Upper lobe of left lung (tissue), 6 donors: ENCODE measurements around the gene OPCML. TPM values are rescaled to one million over a fixed set of nuclear protein-coding genes. Genes with fewer than 3 reads are reported as not detected.

Experiments
- ATAC-seq, 2 donors: fragments of 200-7000 bp; cut with Tn5 transposase; one replicate each; pipeline ENCODE4 v1.9.1; 2022; ENCODE audit warnings: mild to moderate bottlenecking in 2 of 2, moderate library complexity in 2 of 2; ENCODE audit not compliant: low FRiP score in 2 of 2
- DNase-seq, 2 donors: peaks; one replicate each; pipeline ENCODE4 v3.0.0-alpha.2; 2019 to 2020
- H3K27ac ChIP-seq, 4 donors: fragments of 200-600 bp; sonication (generic); one replicate each; pipeline ENCODE4 v1.5.1; 2016 to 2019
- H3K27me3 ChIP-seq, 4 donors: fragments of 200-600 bp; sonication (generic); one replicate each; pipeline ENCODE4 v1.5.1; 2017 to 2019
- H3K36me3 ChIP-seq, 4 donors: fragments of 200-600 bp; sonication (generic); one replicate each; pipeline ENCODE4 v1.5.1; 2016 to 2019
- H3K4me1 ChIP-seq, 4 donors: fragments of 200-600 bp; sonication (generic); one replicate each; pipeline ENCODE4 v1.5.1; 2018 to 2019
- H3K4me3 ChIP-seq, 4 donors: fragments of 200-600 bp; sonication (generic); one replicate each; pipeline ENCODE4 v1.5.1; 2017 to 2019; ENCODE audit warnings: mild to moderate bottlenecking in 2 of 4, moderate library complexity in 1 of 4
- H3K9me3 ChIP-seq, 4 donors: fragments of 200-600 bp; sonication (generic); one replicate each; pipeline ENCODE4 v1.5.1; 2018 to 2019
- EP300 ChIP-seq, 4 donors: sonication (generic); formaldehyde crosslinking; IDR thresholded peaks; one replicate each; pipeline ENCODE4 v1.5.1; 2017; ENCODE audit warnings: antibody characterized with exemption in 4 of 4, control low read depth in 2 of 4
- POLR2A ChIP-seq, 4 donors: fragments of 450-650 bp; IDR thresholded peaks; one replicate each; pipeline ENCODE4 v1.5.1; 2016 to 2017; ENCODE audit warnings: antibody characterized with exemption in 4 of 4, mild to moderate bottlenecking in 2 of 4
- POLR2AphosphoS5 ChIP-seq, 2 donors: sonication (generic); formaldehyde crosslinking; IDR thresholded peaks; one replicate each; pipeline ENCODE4 v1.5.1; 2017; ENCODE audit warnings: antibody characterized with exemption in 2 of 2
- WGBS, 2 donors: methylation state at CpG; one replicate each; pipeline ENCODE4 v1.1.5; 2017 to 2018; 5-methylcytosine and 5-hydroxymethylcytosine counted together
- total RNA-seq, 6 donors: library from RNA; depleted of rRNA in 4 of 6; stranded (reverse); fragments of >200 nt in 4 of 6; gene quantifications; one replicate each; pipeline versions ENCODE4 v1.1.0 to v1.2.1, GENCODE V29; 2016 to 2021
- TF ChIP-seq, protein P1 (sequence below), 6 experiments: fragments of 450-650 bp in 4 of 6; fragments of 200-600 bp in 2 of 6; sonication (generic) in 2 of 6; IDR thresholded peaks; one replicate each; pipeline ENCODE4 v1.5.1; 2016 to 2019; ENCODE audit warnings: antibody characterized with exemption in 6 of 6
- donor health status: DM: no; HTN: no; CAD: no; lungs with moderate emphysema.
- donor health status: DM: no; HTN: yes; CAD: no; lungs with severe emphysema.

OPCML gene
- total RNA-seq, 6 donors from 2014 or later = 0.10 TPM; not detected in 5

DNA sequence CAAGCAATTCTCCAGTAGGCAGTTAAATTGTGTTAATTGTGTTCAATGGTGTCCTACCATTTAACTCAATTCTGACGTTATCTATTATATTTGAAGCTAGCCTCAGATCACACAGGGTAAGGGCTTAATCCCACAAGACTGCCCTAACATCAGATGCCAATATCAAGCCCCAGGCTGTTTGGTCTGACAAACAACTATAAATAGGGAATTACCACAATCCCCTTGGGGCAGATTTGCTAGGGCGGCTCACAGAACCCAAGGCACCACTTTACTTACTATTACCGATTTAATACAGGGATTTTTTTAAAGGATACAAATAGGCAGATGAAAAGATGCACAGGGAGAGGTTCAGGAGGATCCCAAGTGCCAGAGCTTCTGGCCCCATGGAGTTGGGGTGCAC is 678.4 kb downstream of the OPCML start:
- H3K4me1 ChIP-seq = no peaks in the 10 kb centered on the region
- 88 to 94% methylated on average over 3 of the region's 3 CpGs for WGBS, 2 donors

DNA sequence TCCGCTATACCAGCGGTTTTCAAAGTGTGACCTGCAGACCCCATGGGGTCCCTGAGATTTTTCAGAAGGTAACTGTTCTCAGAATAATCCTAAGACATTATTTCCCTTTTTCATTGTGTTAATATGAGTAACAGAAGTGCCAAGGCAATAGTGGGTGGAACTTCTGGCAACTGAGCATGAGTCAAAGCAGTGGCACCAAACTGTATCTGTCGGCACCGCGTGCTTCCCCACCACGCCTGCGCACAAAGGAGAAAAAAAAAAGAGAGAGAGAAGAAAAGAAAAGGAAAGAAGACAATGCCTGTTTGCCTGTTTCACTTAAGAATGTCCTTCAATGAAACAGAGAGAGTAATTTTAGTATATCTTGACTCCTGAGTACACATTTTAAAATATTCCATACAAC is 679.9 kb downstream of the OPCML start:
- DNase-seq = peak in 1 of 2 donors; percentile 12
- H3K27me3 ChIP-seq = no peaks in the 10 kb centered on the region
- H3K27ac ChIP-seq = no peak overlapping the region
- H3K9me3 ChIP-seq = no peaks in the 10 kb centered on the region
- H3K4me3 ChIP-seq = no peak overlapping the region
- no peak for ATAC-seq
- TF ChIP-seq EP300 (IDR thresholded peaks at IDR 0.05) = no peak
- TF ChIP-seq POLR2A (IDR thresholded peaks at IDR 0.05) = no peak
- TF ChIP-seq, protein P1, sequence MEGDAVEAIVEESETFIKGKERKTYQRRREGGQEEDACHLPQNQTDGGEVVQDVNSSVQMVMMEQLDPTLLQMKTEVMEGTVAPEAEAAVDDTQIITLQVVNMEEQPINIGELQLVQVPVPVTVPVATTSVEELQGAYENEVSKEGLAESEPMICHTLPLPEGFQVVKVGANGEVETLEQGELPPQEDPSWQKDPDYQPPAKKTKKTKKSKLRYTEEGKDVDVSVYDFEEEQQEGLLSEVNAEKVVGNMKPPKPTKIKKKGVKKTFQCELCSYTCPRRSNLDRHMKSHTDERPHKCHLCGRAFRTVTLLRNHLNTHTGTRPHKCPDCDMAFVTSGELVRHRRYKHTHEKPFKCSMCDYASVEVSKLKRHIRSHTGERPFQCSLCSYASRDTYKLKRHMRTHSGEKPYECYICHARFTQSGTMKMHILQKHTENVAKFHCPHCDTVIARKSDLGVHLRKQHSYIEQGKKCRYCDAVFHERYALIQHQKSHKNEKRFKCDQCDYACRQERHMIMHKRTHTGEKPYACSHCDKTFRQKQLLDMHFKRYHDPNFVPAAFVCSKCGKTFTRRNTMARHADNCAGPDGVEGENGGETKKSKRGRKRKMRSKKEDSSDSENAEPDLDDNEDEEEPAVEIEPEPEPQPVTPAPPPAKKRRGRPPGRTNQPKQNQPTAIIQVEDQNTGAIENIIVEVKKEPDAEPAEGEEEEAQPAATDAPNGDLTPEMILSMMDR (IDR thresholded peaks at IDR 0.05) = no peak
- TF ChIP-seq POLR2AphosphoS5 (IDR thresholded peaks at IDR 0.05) = no peak
- no peaks in the 10 kb centered on the region for H3K36me3 ChIP-seq
- no peaks in the 10 kb centered on the region for H3K4me1 ChIP-seq
- WGBS, 2 donors = 92 to 93% methylated on average over 7 of the region's 7 CpGs

More for the DNA sequence above, 678.4 kb downstream of the OPCML start:
- Histone ChIP-seq H3K27ac (no peak overlapping the region), H3K27me3 (no peaks in the 10 kb centered on the region), H3K9me3 (no peaks in the 10 kb centered on the region), H3K4me3 (no peak overlapping the region), H3K36me3 (no peaks in the 10 kb centered on the region)
- TF ChIP-seq, protein P1 (IDR thresholded peaks at IDR 0.05) = no peak
- no peak for TF ChIP-seq POLR2AphosphoS5 (IDR thresholded peaks at IDR 0.05)
- no peak for DNase-seq
- no peak for ATAC-seq

DNA sequence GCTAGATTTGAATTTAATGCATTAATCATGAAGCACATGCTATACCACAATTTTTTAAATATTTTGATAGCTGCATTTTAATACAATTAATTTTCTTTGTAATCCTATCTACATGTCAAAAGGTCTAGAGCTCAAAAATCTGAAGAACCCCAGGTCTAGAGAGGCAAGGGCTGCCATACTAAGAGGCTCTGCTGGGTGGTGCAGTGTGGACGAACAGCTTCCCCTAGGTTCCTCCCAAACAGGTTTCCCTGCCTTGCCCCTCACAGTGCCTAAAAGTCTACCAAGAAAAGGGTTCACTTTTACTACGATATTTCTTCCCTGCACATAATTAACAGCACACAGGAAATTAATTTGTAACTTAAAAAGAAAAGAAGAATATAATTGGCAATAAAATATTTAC is 681.1 kb downstream of the OPCML start:
- Histone ChIP-seq H3K27me3 (no peaks in the 10 kb centered on the region), H3K4me1 (no peaks in the 10 kb centered on the region), H3K9me3 (no peaks in the 10 kb centered on the region), H3K4me3 (no peak overlapping the region), H3K36me3 (no peaks in the 10 kb centered on the region), H3K27ac (no peak overlapping the region)
- TF ChIP-seq EP300 (IDR thresholded peaks at IDR 0.05) = no peak
- TF ChIP-seq POLR2A (IDR thresholded peaks at IDR 0.05) = no peak
- TF ChIP-seq, protein P1 (IDR thresholded peaks at IDR 0.05) = no peak
- no peak for TF ChIP-seq POLR2AphosphoS5 (IDR thresholded peaks at IDR 0.05)
- WGBS, 2 donors = 79 to 91% methylated on average over 2 of the region's 2 CpGs
- DNase-seq (no peak), ATAC-seq (no peak)

DNA sequence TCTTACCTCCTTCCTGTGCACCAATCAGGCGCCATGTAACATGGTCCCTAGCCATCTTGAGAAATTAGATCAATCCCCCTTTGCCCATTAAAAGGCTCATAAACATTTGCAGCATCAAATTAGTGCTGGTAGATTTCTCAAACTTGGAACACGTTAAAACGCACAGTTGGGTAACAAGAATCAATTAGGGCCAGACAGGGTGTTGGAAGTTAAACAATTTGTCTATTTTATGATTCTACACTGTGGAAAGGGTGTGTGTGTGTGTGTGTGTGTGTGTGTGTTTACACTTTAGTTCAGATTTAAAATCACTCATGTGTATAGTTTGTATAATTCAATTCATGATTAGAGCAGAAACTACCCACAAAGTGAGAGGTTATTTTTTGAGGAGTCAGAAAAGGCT is 682.0 kb downstream of the OPCML start:
- TF ChIP-seq POLR2A (IDR thresholded peaks at IDR 0.05) (no peak), EP300 (IDR thresholded peaks at IDR 0.05) (no peak), POLR2AphosphoS5 (IDR thresholded peaks at IDR 0.05) (no peak)
- TF ChIP-seq, protein P1 (IDR thresholded peaks at IDR 0.05) = no peak
- Histone ChIP-seq H3K36me3 (no peaks in the 10 kb centered on the region), H3K9me3 (no peaks in the 10 kb centered on the region), H3K4me1 (no peaks in the 10 kb centered on the region), H3K27ac (no peak overlapping the region), H3K27me3 (no peaks in the 10 kb centered on the region), H3K4me3 (no peak overlapping the region)
- 91 to 94% methylated on average over 3 of the region's 3 CpGs for WGBS, 2 donors
- DNase-seq (no peak), ATAC-seq (no peak)

DNA sequence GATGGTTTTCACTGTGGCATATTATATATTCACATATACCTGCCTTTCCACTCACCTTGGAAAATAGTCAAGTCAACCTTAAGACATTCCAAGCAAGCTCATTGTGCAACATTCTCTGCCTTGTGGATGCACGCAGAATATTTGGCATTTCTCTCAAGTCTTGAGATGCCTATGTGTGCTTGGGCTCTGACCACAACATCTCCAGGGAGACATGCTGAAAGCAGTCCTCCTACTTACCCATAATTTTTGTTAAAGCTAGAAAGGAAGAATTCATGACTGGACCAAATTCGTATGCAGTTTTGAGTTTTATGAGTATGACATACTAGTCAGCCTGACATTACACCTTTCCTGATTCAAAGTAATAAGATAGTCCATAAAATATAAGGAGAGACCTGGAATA is 684.0 kb downstream of the OPCML start:
- ATAC-seq (no peak), DNase-seq (no peak)
- H3K9me3 ChIP-seq = no peaks in the 10 kb centered on the region
- WGBS, 2 donors = 46 to 54% methylated on average over 2 of the region's 2 CpGs
- no peak overlapping the region for H3K27ac ChIP-seq
- H3K27me3 ChIP-seq = no peaks in the 10 kb centered on the region
- no peaks in the 10 kb centered on the region for H3K36me3 ChIP-seq
- H3K4me3 ChIP-seq = no peak overlapping the region
- no peaks in the 10 kb centered on the region for H3K4me1 ChIP-seq
- TF ChIP-seq, protein P1 (IDR thresholded peaks at IDR 0.05) = no peak
- no peak for TF ChIP-seq POLR2AphosphoS5 (IDR thresholded peaks at IDR 0.05)
- TF ChIP-seq EP300 (IDR thresholded peaks at IDR 0.05) = no peak
- no peak for TF ChIP-seq POLR2A (IDR thresholded peaks at IDR 0.05)
